Measurements from ENCODE around the gene ARHGEF11. TPM values are rescaled to one million over a fixed set of nuclear protein-coding genes. Genes with fewer than 3 reads are reported as not detected.
A peak's percentile ranks its signal among the peaks of the same experiment; 100 is the strongest.

ARHGEF11 gene
- total RNA-seq, 1 donor from 2014 or later, result 31.4 TPM

DNA sequence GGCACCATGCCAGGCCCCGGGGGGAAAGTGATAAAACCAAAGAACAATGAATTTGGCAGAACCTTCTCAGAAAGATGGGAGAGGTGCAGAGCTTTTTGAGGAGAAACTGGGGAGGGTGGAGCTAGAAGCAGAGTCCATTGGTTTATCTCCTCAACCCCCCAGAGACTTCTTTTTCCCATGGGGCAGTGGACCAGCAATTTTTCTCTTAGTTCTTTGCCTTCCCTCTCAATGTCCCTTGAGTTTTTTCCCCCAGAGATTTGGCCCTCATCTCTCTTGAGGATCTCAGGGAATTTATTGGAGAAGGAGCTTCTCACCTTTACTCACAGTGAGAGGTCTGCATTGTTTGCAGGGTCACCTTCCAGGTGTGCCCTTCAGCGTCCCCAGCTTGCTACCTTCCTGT lies 5.3 kb upstream of the ARHGEF11 start:
- no peak for DNase-seq (ENCODE audit: low read depth)

DNA sequence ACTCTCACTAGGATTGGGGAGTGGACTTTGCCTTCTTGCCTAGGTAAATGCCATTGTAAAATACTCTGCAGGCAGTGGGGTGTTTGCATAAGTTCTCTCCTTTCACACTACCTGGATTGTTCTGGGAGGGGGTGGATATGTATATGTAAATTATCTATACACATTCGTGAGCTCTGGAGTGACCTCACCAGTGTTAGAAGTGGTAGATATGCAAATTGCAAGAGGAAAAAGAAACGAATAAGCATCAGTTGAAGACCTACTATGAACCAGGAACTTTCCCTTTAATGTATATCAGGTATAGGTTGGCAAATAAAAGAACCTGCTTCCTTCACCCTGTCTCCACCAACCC lies 1.5 kb upstream of the ARHGEF11 start:
- DNase-seq (ENCODE audit: low read depth), result no peak

GRCh38 chr1:157044326-157044725 lies 1.2 kb downstream of the ARHGEF11 start:
- DNase-seq (ENCODE audit: low read depth), result no peak

- DNase-seq (ENCODE audit: low read depth), result no peak
Measured at GRCh38 chr1:157043685-157044084, 1.9 kb downstream of the ARHGEF11 start.

DNA sequence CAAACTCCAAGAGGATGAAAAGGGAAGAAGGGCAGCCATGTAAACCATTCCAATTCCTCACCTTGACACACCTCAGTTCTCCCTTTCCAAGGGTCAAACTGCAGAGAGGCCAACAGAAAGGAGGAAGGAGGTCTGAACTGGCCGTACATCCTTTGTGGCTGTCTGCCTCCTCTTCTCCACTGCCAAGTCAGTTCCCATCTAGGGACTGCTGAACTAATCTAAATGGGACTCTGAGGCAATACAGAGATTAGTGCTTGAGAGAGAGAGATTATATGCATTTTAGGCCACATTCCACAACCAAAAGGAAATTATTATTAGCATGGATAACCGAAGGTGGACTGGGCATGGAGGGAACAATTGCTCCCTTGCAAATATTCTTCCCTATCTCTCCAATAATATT lies 2.7 kb downstream of the ARHGEF11 start:
- no peak for DNase-seq (ENCODE audit: low read depth)

- DNase-seq (ENCODE audit: low read depth), result peak; percentile 45
Measured at GRCh38 chr1:157040802-157041201, 4.7 kb downstream of the ARHGEF11 start.

DNA sequence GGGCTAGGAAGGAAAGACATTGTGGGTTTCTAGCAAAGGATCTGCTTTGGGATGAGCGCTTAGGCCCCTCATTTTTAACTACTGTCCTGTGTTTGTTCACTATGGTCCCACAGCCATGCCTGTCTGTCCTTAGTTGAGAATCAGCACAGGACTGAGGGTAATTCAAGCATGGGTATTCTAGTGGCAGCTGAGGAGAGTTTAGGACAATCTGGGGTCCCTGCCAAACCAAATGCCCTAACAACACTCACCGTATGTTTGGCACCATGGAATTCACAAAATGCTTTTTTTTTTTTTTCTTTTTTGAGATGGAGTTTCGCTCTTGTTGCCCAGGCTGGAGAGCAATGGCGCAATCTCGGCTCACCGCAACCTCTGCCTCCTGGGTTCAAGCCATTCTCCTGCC lies 10.4 kb downstream of the ARHGEF11 start:
- DNase-seq (ENCODE audit: low read depth), result no peak

GRCh38 chr1:157034137-157034800 lies 11.3 kb downstream of the ARHGEF11 start:
- no peak for DNase-seq (ENCODE audit: low read depth)

GRCh38 chr1:157033357-157033876 lies 12.1 kb downstream of the ARHGEF11 start:
- no peak for DNase-seq (ENCODE audit: low read depth)

DNA sequence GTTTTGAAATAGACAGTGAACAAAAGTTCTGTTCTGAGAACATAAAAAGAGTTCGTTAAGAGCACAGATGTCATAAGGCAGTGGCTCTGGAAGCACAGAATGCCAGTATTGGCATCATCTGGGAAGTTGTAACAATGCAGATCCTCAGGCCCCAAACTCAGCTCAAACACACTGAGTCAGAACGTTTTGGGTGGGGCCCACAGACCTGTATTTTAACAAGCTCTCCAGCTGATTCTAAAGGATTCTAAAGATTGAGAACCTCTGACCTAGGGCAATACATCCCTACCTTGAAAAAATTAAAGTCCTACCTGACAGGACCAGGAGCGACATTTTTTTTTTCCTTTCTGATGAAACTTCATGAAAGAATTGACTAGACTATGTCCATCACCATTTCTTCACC lies 13.2 kb downstream of the ARHGEF11 start:
- DNase-seq (ENCODE audit: low read depth), result no peak

GRCh38 chr1:157030728-157031127 lies 14.8 kb downstream of the ARHGEF11 start:
- no peak for DNase-seq (ENCODE audit: low read depth)

DNA sequence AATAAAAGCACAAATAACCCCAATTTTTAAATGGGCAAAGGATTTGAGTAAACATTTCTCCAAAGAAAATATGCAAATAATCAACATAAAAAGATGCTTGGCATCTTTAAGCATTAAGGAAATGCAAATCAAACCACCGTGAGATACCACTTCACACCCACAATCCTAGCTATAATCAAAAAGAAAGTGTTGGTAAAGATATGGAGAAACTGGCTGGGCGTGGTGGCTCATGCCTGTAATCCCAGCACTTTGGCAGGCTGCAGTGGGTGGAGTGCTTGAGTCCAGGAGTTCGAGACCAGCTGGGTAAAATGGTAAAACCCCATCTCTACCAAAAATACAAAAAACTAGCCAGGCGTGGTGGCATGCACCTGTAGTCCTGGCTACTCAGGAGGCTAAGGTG lies 16.9 kb downstream of the ARHGEF11 start:
- no peak for DNase-seq (ENCODE audit: low read depth)

DNA sequence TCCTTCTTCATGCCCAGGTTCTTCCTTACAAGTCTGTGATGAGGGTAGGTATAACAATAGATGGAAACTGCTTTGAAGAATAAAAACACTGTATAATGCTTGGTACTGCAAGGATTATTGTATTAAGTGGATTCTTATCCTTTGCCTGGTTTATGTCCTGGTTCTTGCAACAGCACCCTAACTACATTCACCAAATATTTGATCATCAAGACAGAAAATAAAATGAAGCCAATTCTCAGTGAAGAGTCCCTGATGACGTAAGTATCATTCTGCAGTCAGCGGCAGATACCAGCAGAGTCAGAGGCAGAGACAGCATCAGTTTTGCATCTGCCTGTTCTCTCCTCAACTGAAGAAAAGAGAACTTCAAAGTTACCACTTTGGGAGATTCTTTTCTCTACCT lies 19.7 kb downstream of the ARHGEF11 start:
- no peak for DNase-seq (ENCODE audit: low read depth)

- no peak for DNase-seq (ENCODE audit: low read depth)
Measured at GRCh38 chr1:157025385-157025784, 20.2 kb downstream of the ARHGEF11 start.

DNA sequence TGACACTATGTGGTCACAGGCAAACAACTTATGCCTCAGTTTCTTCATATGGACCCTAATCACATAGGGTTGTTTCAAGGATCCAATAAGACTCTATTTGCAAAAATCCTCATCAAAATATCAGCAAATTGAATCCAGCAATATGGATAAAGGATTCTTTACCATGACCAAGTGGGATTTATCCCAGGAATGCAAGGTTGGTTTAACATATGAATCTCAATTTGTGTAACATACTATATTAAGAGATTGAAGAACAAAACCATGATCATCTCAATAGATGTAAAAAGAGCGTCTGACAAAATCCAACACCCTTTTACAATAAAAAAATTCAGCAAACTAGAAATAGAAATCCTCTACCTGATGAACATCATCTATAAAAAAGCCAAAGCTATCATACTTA lies 23.9 kb downstream of the ARHGEF11 start:
- DNase-seq (ENCODE audit: low read depth), result no peak

DNA sequence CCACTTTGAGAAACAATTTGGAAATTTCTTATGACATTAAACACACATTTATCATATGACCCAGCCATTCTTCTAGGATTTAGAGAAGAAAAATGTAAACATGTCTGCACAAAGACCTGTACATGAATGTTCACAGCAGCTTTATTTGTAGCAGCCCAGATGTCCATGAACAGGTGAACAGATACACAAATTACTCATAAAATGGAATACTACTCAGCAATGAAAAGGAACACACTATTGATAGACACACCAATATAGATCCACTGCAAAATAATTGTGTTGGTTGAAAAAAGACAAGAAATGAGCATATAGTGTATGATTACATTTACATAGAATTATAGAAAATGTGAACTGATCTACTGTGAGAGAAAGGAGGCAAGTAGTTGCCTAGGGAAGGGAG lies 26.1 kb downstream of the ARHGEF11 start:
- DNase-seq (ENCODE audit: low read depth), result no peak

GRCh38 chr1:157011845-157012244 lies 33.7 kb downstream of the ARHGEF11 start:
- DNase-seq (ENCODE audit: low read depth), result no peak

DNA sequence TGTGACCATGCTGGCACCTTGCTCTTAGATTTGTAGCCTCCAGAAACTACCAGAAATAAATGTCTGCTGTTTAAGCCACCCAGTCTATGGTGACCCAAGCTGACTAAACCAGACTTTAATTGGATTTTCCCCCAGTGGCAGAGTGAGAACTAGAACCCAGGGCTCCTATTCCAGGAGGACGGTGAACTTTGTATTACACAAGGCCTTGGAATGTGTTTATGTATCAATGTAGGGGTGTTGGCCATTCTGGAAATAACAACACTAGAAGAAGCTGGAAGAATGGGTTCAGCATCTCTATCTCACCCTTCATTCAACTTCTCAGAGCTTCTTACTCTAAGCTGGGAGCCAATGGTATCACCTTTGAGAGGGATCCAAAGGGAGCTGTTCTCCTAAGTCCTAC lies 37.0 kb downstream of the ARHGEF11 start:
- DNase-seq (ENCODE audit: low read depth), result no peak

- DNase-seq (ENCODE audit: low read depth), result no peak
Measured at GRCh38 chr1:157007306-157007705, 38.2 kb downstream of the ARHGEF11 start.

DNA sequence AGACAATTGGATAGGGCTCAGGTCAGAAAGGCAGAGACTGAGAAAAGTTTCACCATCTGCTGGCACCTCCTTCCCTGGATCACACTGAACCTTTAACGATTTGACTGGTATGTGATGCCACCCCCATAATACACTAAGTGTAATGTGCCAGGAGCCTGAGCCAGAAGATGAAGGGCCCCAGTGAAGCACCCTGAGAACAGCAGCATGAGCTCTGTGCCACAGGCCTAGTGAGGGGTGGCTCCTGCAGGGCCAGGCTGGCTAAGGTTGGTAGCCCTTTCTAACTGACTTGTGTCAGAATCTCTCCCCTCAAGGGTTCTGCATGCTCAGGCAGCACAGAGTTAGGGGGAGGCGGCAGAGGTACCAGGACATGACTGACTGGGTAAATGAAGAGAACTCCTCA lies 38.9 kb downstream of the ARHGEF11 start:
- DNase-seq (ENCODE audit: low read depth), result no peak

- no peak for DNase-seq (ENCODE audit: low read depth)
Measured at GRCh38 chr1:157005965-157006364, 39.6 kb downstream of the ARHGEF11 start.

- no peak for DNase-seq (ENCODE audit: low read depth)
Measured at GRCh38 chr1:157004806-157005205, 40.7 kb downstream of the ARHGEF11 start.

DNA sequence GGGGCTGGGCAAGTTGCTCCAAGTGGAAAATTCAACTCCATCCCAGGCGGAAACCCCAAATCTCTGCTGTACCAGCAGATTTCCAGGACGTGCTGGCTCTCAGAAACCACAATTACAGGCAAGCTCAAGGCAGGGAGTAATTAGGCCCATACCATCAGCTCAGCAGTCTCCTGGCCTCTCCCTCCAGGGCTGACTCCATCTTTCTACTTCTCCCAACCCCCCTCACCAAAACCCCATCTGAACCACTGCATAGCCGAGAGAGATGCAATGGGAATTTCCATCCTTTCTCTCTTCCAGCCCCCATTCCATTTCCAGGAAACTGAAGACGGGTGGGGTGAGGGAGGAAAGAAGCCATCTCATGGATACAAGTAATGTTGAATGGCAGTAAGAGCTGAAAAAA lies 41.2 kb downstream of the ARHGEF11 start:
- no peak for DNase-seq (ENCODE audit: low read depth)

GRCh38 chr1:157001304-157001703 lies 44.2 kb downstream of the ARHGEF11 start:
- DNase-seq (ENCODE audit: low read depth), result no peak
